HEK293T (cell line): ENCODE data around the gene MX1.

Source experiments
- CTCF ChIA-PET: fragments of 350-600 bp; formaldehyde crosslinking; extraction: SDS; loops from one replicate; lab custom pipeline; 2021; ENCODE audit warnings: antibody characterized with exemption, inconsistent platforms; lab: Yijun Ruan, JAX
- POLR2A ChIA-PET: fragments of 350-600 bp; formaldehyde crosslinking; extraction: SDS; loops from one replicate; lab custom pipeline; 2020; ENCODE audit warnings: antibody characterized with exemption, inconsistent platforms; lab: Yijun Ruan, JAX
- DNase-seq: peaks from one replicate; pipeline ENCODE4 v3.0.0; 2012; ENCODE audit warnings: mixed read lengths; ENCODE audit errors: extremely low spot score
- ARNT ChIP-seq: fragments of 450-650 bp; IDR thresholded peaks from 2 replicates; pipeline ENCODE4 v1.6.1; 2017; ENCODE audit warnings: mild to moderate bottlenecking
- BHLHE40 ChIP-seq: fragments of 450-650 bp; IDR thresholded peaks from 2 replicates; pipeline ENCODE4 v1.6.1; 2016; ENCODE audit warnings: mild to moderate bottlenecking, moderate library complexity, borderline replicate concordance
- CTBP1 ChIP-seq: fragments of 450-650 bp; IDR thresholded peaks from 2 replicates; pipeline ENCODE4 v1.6.1; 2016; ENCODE audit warnings: borderline replicate concordance
- ELF4 ChIP-seq: fragments of 450-650 bp; IDR thresholded peaks from 2 replicates; pipeline ENCODE4 v1.6.1; 2017; ENCODE audit warnings: antibody characterized with exemption
- FOXA1 ChIP-seq: fragments of 450-650 bp; IDR thresholded peaks from 2 replicates; pipeline ENCODE4 v1.6.1; 2016; ENCODE audit warnings: mild to moderate bottlenecking
- FOXK2 ChIP-seq: fragments of 450-650 bp; IDR thresholded peaks from 2 replicates; pipeline ENCODE4 v1.6.1; 2016; ENCODE audit warnings: mild to moderate bottlenecking
- FOXM1 ChIP-seq: fragments of 450-650 bp; IDR thresholded peaks from 2 replicates; pipeline ENCODE4 v1.6.1; 2017; ENCODE audit warnings: mild to moderate bottlenecking, borderline replicate concordance
- HDGF ChIP-seq: fragments of 450-650 bp; IDR thresholded peaks from 2 replicates; pipeline ENCODE4 v1.6.1; 2017; ENCODE audit warnings: antibody characterized with exemption, borderline replicate concordance
- L3MBTL2 ChIP-seq: fragments of 450-650 bp; conservative IDR thresholded peaks from 2 replicates; pipeline ENCODE4 v1.6.1; 2016; ENCODE audit warnings: mild to moderate bottlenecking
- LEF1 ChIP-seq: fragments of 450-650 bp; IDR thresholded peaks from 2 replicates; pipeline ENCODE4 v1.6.1; 2017; ENCODE audit warnings: mild to moderate bottlenecking, borderline replicate concordance
- NFRKB ChIP-seq: fragments of 450-650 bp; IDR thresholded peaks from 2 replicates; pipeline ENCODE4 v1.6.1; 2016; ENCODE audit warnings: mild to moderate bottlenecking, moderate library complexity
- PKNOX1 ChIP-seq: fragments of 450-650 bp; IDR thresholded peaks from 2 replicates; pipeline ENCODE4 v1.6.1; 2016
- SP1 ChIP-seq: fragments of 450-650 bp; IDR thresholded peaks from 2 replicates; pipeline ENCODE4 v1.6.1; 2017
- SUZ12 ChIP-seq: fragments of 450-650 bp; IDR thresholded peaks from 2 replicates; pipeline ENCODE4 v1.6.1; 2016; ENCODE audit warnings: mild to moderate bottlenecking
- TARDBP ChIP-seq: fragments of 450-650 bp; IDR thresholded peaks from 2 replicates; pipeline ENCODE4 v1.6.1; 2016
- ZNF384 ChIP-seq: fragments of 450-650 bp; IDR thresholded peaks from 2 replicates; pipeline ENCODE4 v1.6.1; 2016

Gene MX1

GRCh38 chr21:41475714-41476420 is 49.8 kb downstream of the MX1 start:
- ChIA-PET CTCF (no interaction called here), POLR2A (no interaction called here)
- DNase-seq, result no peak
- TF ChIP-seq SP1 (no peak), FOXK2 (no peak), CTBP1 (no peak), FOXA1 (no peak), L3MBTL2 (no peak), LEF1 (no peak)

GRCh38 chr21:41477641-41478318 is 51.7 kb downstream of the MX1 start:
- CTCF ChIA-PET, result no interaction called here

GRCh38 chr21:41478319-41479177 is 52.5 kb downstream of the MX1 start:
- no peak for DNase-seq
- CTCF ChIA-PET, result no interaction called here
- POLR2A ChIA-PET, result no interaction called here
- TF ChIP-seq ARNT, result no peak
- no peak for TF ChIP-seq ELF4
- no peak for TF ChIP-seq CTBP1
- no peak for TF ChIP-seq SUZ12
- TF ChIP-seq L3MBTL2, result no peak
- TF ChIP-seq FOXA1, result no peak
- no peak for TF ChIP-seq TARDBP
- TF ChIP-seq HDGF, result no peak
- TF ChIP-seq PKNOX1, result no peak
- no peak for TF ChIP-seq FOXK2
- no peak for TF ChIP-seq BHLHE40
- no peak for TF ChIP-seq ZNF384

More at GRCh38 chr21:41477641-41478318, 51.7 kb downstream of the MX1 start:
- DNase-seq, result no peak
- TF ChIP-seq CTBP1 (no peak), FOXK2 (no peak), FOXA1 (no peak), PKNOX1 (no peak), BHLHE40 (no peak)
- POLR2A ChIA-PET, result no interaction called here

GRCh38 chr21:41479686-41480085 is 53.6 kb downstream of the MX1 start:
- ChIA-PET CTCF (no interaction called here), POLR2A (no interaction called here)
- TF ChIP-seq TARDBP (no peak), SP1 (no peak), SUZ12 (no peak), ZNF384 (no peak), FOXA1 (no peak), L3MBTL2 (no peak), FOXK2 (no peak), PKNOX1 (no peak), FOXM1 (no peak), CTBP1 (no peak), NFRKB (no peak), ARNT (no peak), BHLHE40 (no peak), LEF1 (no peak), HDGF (no peak), ELF4 (no peak)
- DNase-seq, result no peak

- TF ChIP-seq PKNOX1, result no peak
- no peak for TF ChIP-seq SUZ12
- TF ChIP-seq NFRKB, result no peak
- TF ChIP-seq HDGF, result no peak
- no peak for TF ChIP-seq SP1
- no peak for TF ChIP-seq FOXM1
- TF ChIP-seq ZNF384, result no peak
- no peak for TF ChIP-seq BHLHE40
- no peak for TF ChIP-seq LEF1
- TF ChIP-seq L3MBTL2, result no peak
- no peak for TF ChIP-seq ELF4
- no peak for TF ChIP-seq FOXK2
- TF ChIP-seq ARNT, result no peak
- no peak for DNase-seq
- ChIA-PET POLR2A (no interaction called here), CTCF (no interaction called here)
These were observed 54.1 kb downstream of the MX1 start for GRCh38 chr21:41480086-41480690.
